Measurements from ENCODE around the gene PNPLA7.
"Not testable (repeated sequence)": the region's sequence is repeated elsewhere in the genome, so short reads cannot be mapped to it uniquely, and the experiment has no call there.

The PNPLA7 gene

GRCh38 chr9:137513801-137514570, 36.2 kb downstream of the PNPLA7 start:
- DNase-seq (ENCODE audit: low read depth in 2 of 2) = not testable (repeated sequence)

- not testable (repeated sequence) for DNase-seq (ENCODE audit: low read depth in 2 of 2)
Observed at GRCh38 chr9:137513136-137513535, 37.1 kb downstream of the PNPLA7 start.

GRCh38 chr9:137511758-137512463, 38.3 kb downstream of the PNPLA7 start:
- no peak for DNase-seq (ENCODE audit: low read depth in 2 of 2)

GRCh38 chr9:137511126-137511525, 39.1 kb downstream of the PNPLA7 start:
- DNase-seq (ENCODE audit: low read depth in 2 of 2) = not testable (repeated sequence)

- no peak for DNase-seq (ENCODE audit: low read depth in 2 of 2)
Observed at GRCh38 chr9:137509198-137509597, 41.0 kb downstream of the PNPLA7 start.

GRCh38 chr9:137506702-137507171, 43.5 kb downstream of the PNPLA7 start:
- DNase-seq (ENCODE audit: low read depth in 2 of 2) = no peak

- DNase-seq (ENCODE audit: low read depth in 2 of 2) = no peak
Observed at GRCh38 chr9:137506274-137506673, 43.9 kb downstream of the PNPLA7 start.

GRCh38 chr9:137505421-137506140, 44.6 kb downstream of the PNPLA7 start:
- no peak for DNase-seq (ENCODE audit: low read depth in 2 of 2)

GRCh38 chr9:137504432-137504777, 45.8 kb downstream of the PNPLA7 start:
- no peak for DNase-seq (ENCODE audit: low read depth in 2 of 2)

GRCh38 chr9:137502008-137502911, 47.9 kb downstream of the PNPLA7 start:
- no peak for DNase-seq (ENCODE audit: low read depth in 2 of 2)

GRCh38 chr9:137501457-137501856, 48.7 kb downstream of the PNPLA7 start:
- DNase-seq (ENCODE audit: low read depth in 2 of 2) = no peak

- DNase-seq (ENCODE audit: low read depth in 2 of 2) = no peak
Observed at GRCh38 chr9:137500666-137501397, 49.4 kb downstream of the PNPLA7 start.

- DNase-seq (ENCODE audit: low read depth in 2 of 2) = no peak
Observed at GRCh38 chr9:137499858-137500661, 50.1 kb downstream of the PNPLA7 start.

- no peak for DNase-seq (ENCODE audit: low read depth in 2 of 2)
Observed at GRCh38 chr9:137499416-137499815, 50.8 kb downstream of the PNPLA7 start.

- DNase-seq (ENCODE audit: low read depth in 2 of 2) = no peak
Observed at GRCh38 chr9:137498720-137499150, 51.5 kb downstream of the PNPLA7 start.

GRCh38 chr9:137497921-137498719, 52.1 kb downstream of the PNPLA7 start:
- no peak for DNase-seq (ENCODE audit: low read depth in 2 of 2)

GRCh38 chr9:137496601-137497375, 53.4 kb downstream of the PNPLA7 start:
- no peak for DNase-seq (ENCODE audit: low read depth in 2 of 2)
